RKO (cell line): ENCODE results near the gene GNG8.

Source experiments
- DNase-seq: peaks from one replicate; pipeline ENCODE4 v3.0.0-alpha.2; 2016; ENCODE audit warnings: low spot score

The GNG8 gene

DNA sequence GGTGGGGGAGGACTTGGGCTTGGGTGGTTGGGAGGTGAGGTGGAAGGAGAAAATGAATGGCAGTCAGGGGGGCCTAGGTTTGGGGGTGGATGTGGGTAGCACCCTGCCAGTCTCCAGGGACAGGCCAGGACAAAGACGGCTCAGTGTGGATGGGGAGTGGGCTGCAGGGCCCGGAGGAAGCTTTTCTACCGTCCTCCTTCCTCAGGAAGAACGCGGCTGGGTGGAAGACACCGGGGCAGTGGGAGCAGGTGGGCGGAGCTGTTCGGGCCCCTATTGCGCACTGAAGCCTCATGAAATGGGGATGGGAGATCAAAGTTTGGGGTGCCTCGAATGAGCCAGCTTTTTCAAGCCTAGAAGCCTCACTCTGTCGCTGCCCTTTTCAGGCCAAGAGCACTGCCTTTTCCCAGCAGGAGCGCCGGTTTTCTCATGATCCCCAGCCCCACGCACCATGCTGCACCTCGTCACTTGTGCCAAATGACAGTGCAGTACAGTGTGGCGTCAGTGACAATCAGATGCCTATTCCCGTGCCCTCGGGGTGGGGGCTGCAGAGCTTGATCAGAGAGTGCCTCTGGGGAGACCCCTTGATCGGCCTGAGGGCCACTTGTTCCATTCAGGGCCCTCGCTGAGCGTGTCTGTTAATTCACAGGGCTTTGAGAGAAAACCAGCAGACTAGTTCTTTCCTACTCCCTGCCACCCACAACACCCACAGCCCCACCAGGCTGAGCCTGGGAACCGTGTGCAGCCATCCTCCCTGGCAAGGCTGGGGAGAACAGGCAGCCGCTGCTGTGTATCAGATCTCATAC lies 33.4 kb downstream of the GNG8 start:
- DNase-seq: peak; percentile 34

DNA sequence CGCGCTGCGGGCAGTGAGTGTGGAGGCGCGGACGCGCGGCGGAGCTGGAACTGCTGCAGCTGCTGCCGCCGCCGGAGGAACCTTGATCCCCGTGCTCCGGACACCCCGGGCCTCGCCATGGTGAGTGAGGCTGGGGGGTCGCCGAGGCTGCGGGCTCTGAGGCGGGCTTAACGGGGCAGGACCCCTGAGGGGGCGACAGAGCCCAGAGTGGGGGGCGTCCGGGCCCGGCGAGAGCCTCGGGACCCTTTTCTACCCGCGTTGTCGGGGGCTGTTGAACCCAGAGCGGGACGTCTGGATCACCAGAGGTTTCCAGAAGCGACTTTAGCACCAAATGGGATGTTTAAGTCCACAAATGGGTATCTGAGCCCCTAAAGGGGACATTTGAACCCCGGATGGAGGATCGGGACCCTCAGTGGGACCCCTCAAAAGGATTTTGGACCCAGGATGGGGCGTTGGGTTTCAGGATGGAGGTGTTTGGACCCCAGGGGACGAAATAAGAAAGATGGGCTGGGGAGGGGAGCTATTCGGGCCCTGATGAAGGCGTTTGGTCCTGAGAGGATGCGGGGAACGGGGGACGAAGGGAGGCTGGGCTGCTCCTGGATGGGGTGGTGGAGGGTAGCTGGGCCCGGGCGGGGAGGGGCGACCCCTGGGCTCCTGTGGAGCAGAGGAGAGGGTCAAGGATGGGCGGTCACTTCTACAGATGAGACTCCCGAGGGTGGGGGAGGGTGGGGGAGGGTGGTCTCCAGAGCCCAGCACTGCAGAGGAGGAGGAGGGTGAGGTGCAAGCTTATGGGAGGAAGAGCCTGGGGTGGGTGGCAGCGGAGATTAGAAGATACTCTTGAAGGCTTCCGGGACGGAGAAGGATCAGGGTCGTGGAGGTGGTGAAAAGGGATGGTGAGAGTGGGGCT lies 34.4 kb downstream of the GNG8 start, which contains the start of gene CALM3:
TSS of gene CALM3 (plus strand) at position 13 of the 907 bp plus-strand sequence. CDS start at position 118, 105 bp downstream.
- DNase-seq: peak; percentile 18

DNA sequence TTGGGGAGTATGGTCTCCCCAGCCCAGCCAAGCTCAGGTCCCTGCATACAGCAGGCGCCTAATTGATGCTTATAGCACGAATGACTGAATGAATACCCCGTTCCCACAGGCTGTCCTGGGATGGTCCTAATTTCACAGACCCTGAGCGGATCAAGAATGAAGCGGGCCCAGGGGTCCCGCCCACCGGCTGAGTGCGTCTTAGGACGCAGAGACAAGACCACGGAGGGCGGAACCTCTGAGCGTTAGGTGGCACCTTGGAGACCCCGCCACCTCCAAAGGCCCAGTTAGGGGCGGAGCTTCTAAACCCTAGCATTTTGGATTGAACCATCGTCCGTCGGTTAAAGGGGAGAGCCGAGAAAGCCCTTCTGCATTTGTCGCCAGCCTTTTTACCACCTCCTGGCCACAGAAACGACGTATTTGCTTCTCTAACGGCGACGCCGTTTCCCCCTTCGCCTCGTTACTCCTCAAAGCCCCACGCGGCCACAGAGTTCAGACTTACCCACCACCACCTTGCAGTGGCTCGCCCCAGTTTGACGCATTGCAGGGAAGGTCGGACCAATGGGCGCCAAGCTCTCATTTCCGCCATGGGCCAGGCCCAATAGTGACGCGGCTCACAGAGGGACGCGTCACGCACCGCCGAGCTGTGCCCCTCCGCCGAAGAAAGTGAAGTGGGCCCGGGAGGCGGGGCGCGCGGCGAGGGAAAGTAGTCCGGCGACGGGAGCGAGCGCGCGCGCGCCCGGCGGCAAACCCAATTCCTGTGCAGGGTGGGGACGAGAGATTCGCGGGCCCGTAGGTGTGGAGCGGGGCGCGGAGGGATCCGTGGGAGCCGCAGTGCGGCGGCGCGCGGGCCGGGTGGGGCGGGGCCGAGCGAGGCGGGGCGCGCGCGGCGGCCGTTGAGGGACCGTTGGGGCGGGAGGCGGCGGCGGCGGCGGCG lies 35.4 kb downstream of the GNG8 start:
- DNase-seq: peak; percentile 95

DNA sequence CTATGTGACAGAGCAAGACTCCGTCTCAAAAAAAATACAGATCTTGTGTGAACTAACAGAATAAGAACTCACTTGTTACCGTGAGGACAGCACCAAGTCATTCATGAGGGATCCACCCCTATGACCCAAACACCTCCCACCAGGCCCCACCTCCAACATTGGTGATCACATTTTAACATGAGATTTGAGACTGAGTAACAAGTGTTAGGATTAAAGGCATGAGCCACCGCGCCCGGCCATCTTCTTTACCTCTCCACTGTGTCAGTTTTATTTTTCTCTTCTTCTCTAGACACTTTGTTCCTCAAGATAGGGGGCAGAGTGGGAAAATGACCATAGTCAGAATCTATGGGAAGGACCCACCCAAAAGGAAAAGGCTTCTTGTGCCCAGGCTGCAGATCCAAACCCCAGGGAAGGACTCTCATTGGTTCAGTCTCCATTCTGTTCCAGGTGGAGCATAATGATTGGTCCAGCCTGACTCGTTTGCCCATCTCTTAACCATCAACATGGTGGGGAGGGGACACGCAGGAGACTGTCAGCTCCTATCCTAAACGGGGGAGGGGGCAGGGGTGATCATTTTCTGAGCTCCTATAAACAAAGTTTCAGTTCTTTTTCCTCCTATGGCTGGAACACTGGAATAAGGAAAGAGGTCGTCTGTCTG lies 36.2 kb downstream of the GNG8 start:
- no peak for DNase-seq

DNA sequence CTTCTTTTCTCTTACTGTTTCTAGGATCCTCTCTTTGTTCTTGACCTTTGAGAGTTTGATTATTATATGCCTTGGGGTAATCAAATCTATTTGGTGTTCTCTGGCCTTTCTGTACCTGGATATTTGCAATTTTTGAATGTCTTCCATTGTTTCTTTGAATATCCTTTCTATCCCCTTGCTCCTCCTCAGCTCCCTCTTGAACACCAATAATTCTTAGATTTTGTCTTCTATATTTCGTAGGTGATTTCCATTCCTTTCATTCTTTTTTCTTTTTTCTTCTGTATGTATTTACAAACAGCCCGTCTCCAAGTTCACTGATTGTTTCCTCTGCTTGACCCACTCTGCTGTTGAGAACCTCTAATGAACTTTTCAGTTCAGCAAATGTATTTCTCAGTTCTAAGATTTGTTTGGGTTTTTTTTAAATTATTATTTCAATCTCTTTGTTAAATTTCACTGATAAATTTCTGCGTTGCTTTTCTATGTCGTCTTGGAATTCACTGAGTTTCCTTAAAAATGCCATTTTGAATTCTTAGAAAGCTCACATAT lies 37.6 kb downstream of the GNG8 start:
- no peak for DNase-seq

DNA sequence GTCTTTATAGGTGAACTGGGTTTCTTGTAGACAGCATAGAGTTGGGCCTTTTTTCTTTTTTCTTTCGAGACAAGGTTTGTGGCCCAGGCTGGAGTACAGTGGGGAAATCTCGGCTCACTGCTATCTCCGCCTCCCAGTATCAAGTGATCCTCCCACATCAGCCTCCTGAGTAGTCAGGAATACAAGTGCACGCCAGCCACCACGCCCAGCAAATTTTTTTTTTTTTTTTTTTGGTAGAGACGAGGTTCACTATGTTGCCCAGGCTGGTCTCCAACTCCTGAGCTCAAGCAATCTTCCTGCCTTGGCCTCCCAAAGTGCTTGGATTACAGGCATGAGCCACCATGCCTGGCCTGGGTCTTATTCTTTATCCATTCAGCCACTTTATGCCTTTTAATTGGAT lies 40.0 kb downstream of the GNG8 start:
- no peak for DNase-seq

DNA sequence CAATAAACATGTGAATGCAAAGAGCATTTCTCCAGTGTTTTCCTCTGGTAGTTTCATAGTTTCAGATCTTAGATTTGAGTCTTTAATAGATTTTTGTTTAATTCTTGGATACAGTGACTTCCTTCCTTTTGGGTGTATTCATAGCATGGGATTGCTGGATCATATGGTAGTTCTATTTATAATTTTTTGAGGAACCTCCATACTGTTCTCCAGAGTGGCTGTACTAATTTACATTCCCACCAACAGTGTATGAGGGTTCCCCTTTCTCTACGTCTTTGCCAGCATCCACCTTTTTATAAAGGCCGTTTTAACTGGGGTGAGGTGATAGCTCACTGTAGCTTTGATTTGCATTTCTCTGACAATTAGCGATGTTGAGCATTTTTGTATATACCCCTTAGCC lies 44.1 kb downstream of the GNG8 start:
- DNase-seq: no peak

DNA sequence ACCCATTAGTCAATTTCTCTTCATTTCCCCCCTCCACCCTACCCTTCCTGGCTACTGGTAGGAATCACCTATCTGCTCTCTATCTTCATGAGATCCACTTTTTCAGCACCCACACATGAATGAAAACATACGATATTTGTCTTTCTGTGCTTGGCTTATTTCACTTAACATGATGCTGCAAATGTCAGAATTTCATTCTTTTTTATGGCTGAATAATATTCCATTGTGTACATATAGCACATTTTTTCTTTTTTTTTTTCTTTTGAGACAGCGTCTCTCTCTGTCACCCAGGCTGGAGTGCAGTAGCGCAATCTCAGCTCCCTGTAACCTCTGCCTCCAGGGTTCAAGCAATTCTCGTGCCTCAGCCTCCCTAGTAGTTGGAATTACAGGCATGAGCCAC lies 44.7 kb downstream of the GNG8 start:
- DNase-seq: no peak

DNA sequence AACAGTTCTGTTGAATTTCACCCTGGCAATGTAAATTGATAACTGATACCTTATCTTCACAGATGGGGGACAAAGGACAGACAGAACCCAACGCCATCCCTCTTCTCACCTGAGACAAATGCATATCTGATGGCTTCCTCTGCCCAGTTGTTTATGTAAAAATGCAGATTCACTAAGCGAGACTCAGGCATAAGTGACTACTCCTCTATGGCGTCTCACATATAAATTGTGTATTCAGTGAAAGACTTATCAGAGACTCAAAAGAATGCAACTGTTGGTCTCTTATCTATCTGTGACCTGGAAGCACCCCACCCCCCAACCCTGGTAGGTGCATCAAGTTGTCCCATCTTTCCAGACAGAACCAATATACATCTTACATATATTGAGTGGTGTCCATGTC lies 48.1 kb downstream of the GNG8 start:
- no peak for DNase-seq

DNA sequence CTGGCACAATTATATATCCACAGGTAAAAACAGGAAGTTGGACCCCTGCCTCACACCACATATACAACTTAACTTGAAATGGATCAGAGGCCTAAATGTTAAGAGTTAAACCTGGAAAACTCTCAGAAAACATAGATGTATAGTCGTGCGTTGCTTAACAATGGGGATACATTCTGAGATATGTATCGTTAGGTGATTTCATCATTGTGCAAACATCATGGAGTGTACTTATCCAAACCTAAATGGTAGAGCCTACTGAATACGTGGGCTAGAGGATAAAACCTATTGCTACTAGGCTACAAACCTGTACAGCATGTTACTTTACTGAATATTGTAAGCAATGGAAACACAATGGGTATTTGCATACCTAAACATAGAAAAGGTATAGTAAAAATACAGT lies 49.7 kb downstream of the GNG8 start:
- DNase-seq: no peak

DNA sequence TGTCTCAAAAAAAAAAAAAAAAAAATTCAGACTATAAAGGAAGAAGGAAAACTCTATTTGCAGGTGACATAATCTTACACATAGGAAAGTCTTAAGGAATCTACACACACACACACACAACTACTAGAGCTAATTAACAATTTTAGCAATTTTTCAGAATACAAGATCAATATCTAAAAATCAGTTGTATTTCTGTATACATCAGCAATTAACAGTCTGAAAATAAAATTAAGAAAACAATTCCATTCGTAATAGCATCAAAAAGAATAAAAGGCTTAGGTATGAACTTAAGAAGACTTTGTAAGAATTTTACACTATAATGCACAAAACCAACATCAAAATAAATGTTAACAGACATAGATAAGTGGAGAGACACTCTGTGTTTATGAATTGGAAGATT lies 50.5 kb downstream of the GNG8 start:
- no peak for DNase-seq
